C4-2B (cell line): ENCODE data around the gene ZBTB5.

Source experiments
- H3K27ac ChIP-seq: fragments of 450-650 bp; 2 replicates; pipeline ENCODE4 v1.5.1; 2017
- CTCF ChIP-seq: fragments of 450-650 bp; conservative IDR thresholded peaks from 2 replicates; pipeline ENCODE4 v1.5.1; 2017; ENCODE audit warnings: mild to moderate bottlenecking
- ZFX ChIP-seq: fragments of 450-650 bp; IDR thresholded peaks from 2 replicates; pipeline ENCODE4 v1.6.1; 2017

ZBTB5 gene

GRCh38 chr9:37442556-37442955, 22.7 kb downstream of the ZBTB5 start:
- TF ChIP-seq ZFX: no peak
- no peak for TF ChIP-seq CTCF
- H3K27ac ChIP-seq: no peak overlapping the region

GRCh38 chr9:37441776-37442370, 23.4 kb downstream of the ZBTB5 start:
- TF ChIP-seq ZFX: no peak
- no peak for TF ChIP-seq CTCF
- no peak overlapping the region for H3K27ac ChIP-seq

- no peak for TF ChIP-seq ZFX
- no peak for TF ChIP-seq CTCF
- no peak overlapping the region for H3K27ac ChIP-seq
Measured at GRCh38 chr9:37438359-37438758, 26.9 kb downstream of the ZBTB5 start.

- no peak overlapping the region for H3K27ac ChIP-seq
- no peak for TF ChIP-seq ZFX
- no peak for TF ChIP-seq CTCF
Measured at GRCh38 chr9:37437621-37438020, 27.6 kb downstream of the ZBTB5 start.

- H3K27ac ChIP-seq: no peak overlapping the region
- TF ChIP-seq ZFX (no peak), CTCF (no peak)
Measured at GRCh38 chr9:37437010-37437409, 28.2 kb downstream of the ZBTB5 start.

GRCh38 chr9:37436540-37436939, 28.7 kb downstream of the ZBTB5 start:
- TF ChIP-seq ZFX (no peak), CTCF (no peak)
- H3K27ac ChIP-seq: no peak overlapping the region

GRCh38 chr9:37433867-37434371, 31.3 kb downstream of the ZBTB5 start:
- H3K27ac ChIP-seq: no peak overlapping the region
- TF ChIP-seq ZFX: no peak
- no peak for TF ChIP-seq CTCF
